ENCODE measurements around the gene FCGR3A. TPM values are rescaled to one million over a fixed set of nuclear protein-coding genes. Genes with fewer than 3 reads are reported as not detected.
"Not testable (repeated sequence)": the region's sequence is repeated elsewhere in the genome, so short reads cannot be mapped to it uniquely, and the experiment has no call there.

The FCGR3A gene
- total and polyA plus RNA-seq, 2 of the 4 experiments (the other 2 are of a cell fraction), result not detected

- H3K79me1 ChIP-seq (ENCODE audit: low read depth in 1 of 2, low read length in 2 of 2); H2AK9ac ChIP-seq (replicated peaks; ENCODE audit: low read depth, low read length, poor library complexity); intact Hi-C loops (cut with micrococcal nuclease); POLR2A ChIA-PET (ENCODE audit: unreplicated experiment); H2AFZ ChIP-seq (replicated peaks; ENCODE audit: low read length, poor library complexity); dilution Hi-C loops (cut with HindIII; ENCODE audit: low sequenced_read_pairs, unreplicated experiment); in situ Hi-C loops (cut with MboI; ENCODE audit: low sequenced_read_pairs); H3K4me3 ChIP-seq (ENCODE audit: insufficient read depth, low read depth, low read length); H3K9me3 ChIP-seq (ENCODE audit: control insufficient read depth, insufficient read depth, low read length); H3K36me3 ChIP-seq (ENCODE audit: control insufficient read depth, insufficient read depth, low read length); H3K9me1 ChIP-seq (ENCODE audit: insufficient read depth, low read length); CTCF ChIA-PET; BruUV-seq (replicated peaks); H4K20me1 ChIP-seq (ENCODE audit: insufficient read depth, low read length); H3K27me3 ChIP-seq (ENCODE audit: control insufficient read depth, insufficient read depth, low read length); H3K56ac ChIP-seq (ENCODE audit: extremely low read depth, insufficient read depth, low read length): not testable (repeated sequence)
- Histone ChIP-seq H3K23ac (ENCODE audit: low read depth, low read length) (0 out of 2 replicates have a peak overlapping the region, but pooled peaks have one; percentile 78), H2BK20ac (ENCODE audit: low read depth, low read length) (peak overlapping the region; percentile 57; the same call in 1 of the 2 replicates), H3K4me2 (ENCODE audit: low read depth, low read length) (peak overlapping the region; percentile 55), H4K91ac (ENCODE audit: insufficient read depth, low read depth, low read length) (peak overlapping the region; percentile 25; the same call in 1 of the 2 replicates), H3K18ac (ENCODE audit: low read depth, low read length) (peak overlapping the region; percentile 90), H4K5ac (ENCODE audit: low read depth, low read length) (peak overlapping the region; percentile 95), H3K9ac (ENCODE audit: low read depth, low read length) (peak overlapping the region; percentile 83; the same call in 1 of the 2 replicates), H2AK5ac (ENCODE audit: low read depth, low read length) (peak overlapping the region; percentile 78; the same call in 1 of the 2 replicates), H3K27ac (ENCODE audit: insufficient read depth, low read length) (peak overlapping the region; percentile 90; the same call in 1 of the 2 replicates), H3K4me1 (ENCODE audit: control insufficient read depth, insufficient read depth, low read length) (peaks cover 10% of the 10 kb centered on the region), H3K14ac (replicated peaks; ENCODE audit: low read depth, low read length) (peak overlapping the region; percentile 81), H2BK120ac (ENCODE audit: low read depth, low read length) (peak overlapping the region; percentile 76), H2BK5ac (ENCODE audit: low read depth, low read length, poor library complexity, severe bottlenecking) (peak overlapping the region; percentile 92), H2BK15ac (ENCODE audit: low read depth, low read length) (peak overlapping the region; percentile 80; the same call in 1 of the 3 replicates), H3K4ac (ENCODE audit: low read depth, low read length) (peak overlapping the region; percentile 95), H4K8ac (ENCODE audit: low read depth in 2 of 2, low read length in 2 of 2) (peak overlapping the region; percentile 89 to 95)
- DNase-seq (peak; percentile 59), ATAC-seq (ENCODE audit: low read depth) (peak; percentile 48)
- WGBS, 2 experiments (ENCODE audit: extremely low coverage in 2 of 2, insufficient read length in 1 of 2), result no CpG with 5 or more reads among the region's 1 CpG
Observed at GRCh38 chr1:161513953-161514352, 35.7 kb downstream of the FCGR3A start.

- Histone ChIP-seq H3K4ac (ENCODE audit: low read depth, low read length) (peak overlapping the region; percentile 95), H3K27ac (ENCODE audit: insufficient read depth, low read length) (peak overlapping the region; percentile 90; the same call in 1 of the 2 replicates), H2BK5ac (ENCODE audit: low read depth, low read length, poor library complexity, severe bottlenecking) (peak overlapping the region; percentile 92), H2AK5ac (ENCODE audit: low read depth, low read length) (peak overlapping the region; percentile 78; the same call in 1 of the 2 replicates), H3K18ac (ENCODE audit: low read depth, low read length) (peak overlapping the region; percentile 90), H2BK20ac (ENCODE audit: low read depth, low read length) (peak overlapping the region; percentile 57; the same call in 1 of the 2 replicates), H2BK15ac (ENCODE audit: low read depth, low read length) (peak overlapping the region; percentile 80; the same call in 1 of the 3 replicates), H4K91ac (ENCODE audit: insufficient read depth, low read depth, low read length) (peak overlapping the region; percentile 62; the same call in 1 of the 2 replicates), H4K5ac (ENCODE audit: low read depth, low read length) (peak overlapping the region; percentile 95), H3K4me1 (ENCODE audit: control insufficient read depth, insufficient read depth, low read length) (peaks cover 10% of the 10 kb centered on the region), H3K9ac (ENCODE audit: low read depth, low read length) (peak overlapping the region; percentile 83; the same call in 1 of the 2 replicates), H4K8ac (ENCODE audit: low read depth in 2 of 2, low read length in 2 of 2) (peak overlapping the region; percentile 89 to 95), H3K14ac (replicated peaks; ENCODE audit: low read depth, low read length) (peak overlapping the region; percentile 81), H3K23ac (ENCODE audit: low read depth, low read length) (peak overlapping the region; percentile 78; the same call in 1 of the 2 replicates), H2BK120ac (ENCODE audit: low read depth, low read length) (peak overlapping the region; percentile 76)
- H3K4me2 ChIP-seq (ENCODE audit: low read depth, low read length); intact Hi-C loops (cut with micrococcal nuclease); H3K79me1 ChIP-seq (ENCODE audit: low read depth in 1 of 2, low read length in 2 of 2); H3K4me3 ChIP-seq (ENCODE audit: insufficient read depth, low read depth, low read length); CTCF ChIA-PET; H3K27me3 ChIP-seq (ENCODE audit: control insufficient read depth, insufficient read depth, low read length); H3K56ac ChIP-seq (ENCODE audit: extremely low read depth, insufficient read depth, low read length); dilution Hi-C loops (cut with HindIII; ENCODE audit: low sequenced_read_pairs, unreplicated experiment); POLR2A ChIA-PET (ENCODE audit: unreplicated experiment); in situ Hi-C loops (cut with MboI; ENCODE audit: low sequenced_read_pairs); ATAC-seq (ENCODE audit: low read depth); DNase-seq; H3K36me3 ChIP-seq (ENCODE audit: control insufficient read depth, insufficient read depth, low read length); H2AFZ ChIP-seq (replicated peaks; ENCODE audit: low read length, poor library complexity); H3K9me1 ChIP-seq (ENCODE audit: insufficient read depth, low read length); H3K9me3 ChIP-seq (ENCODE audit: control insufficient read depth, insufficient read depth, low read length); H2AK9ac ChIP-seq (replicated peaks; ENCODE audit: low read depth, low read length, poor library complexity); BruUV-seq (replicated peaks); H4K20me1 ChIP-seq (ENCODE audit: insufficient read depth, low read length): not testable (repeated sequence)
- whole genome bisulfite sequencing, 2 experiments (ENCODE audit: extremely low coverage in 2 of 2, insufficient read length in 1 of 2), result no CpG with 5 or more reads among the region's 1 CpG
Observed at GRCh38 chr1:161513448-161513780, 36.2 kb downstream of the FCGR3A start.

Measured in IMR-90 (cell line).